Heart left ventricle (tissue), 13 donors: Measurements from ENCODE around the gene CNN3.

Experiments used
- CTCF ChIP-seq, 12 donors: fragments of 200-600 bp; sonication (generic) in 4 of 12; IDR thresholded peaks; one replicate each; pipeline versions ENCODE4 v1.5.0 to v1.8.0; 2018 to 2022; ENCODE audit warnings: antibody characterized with exemption in 12 of 12, mild to moderate bottlenecking in 5 of 12
- POLR2A ChIP-seq, 2 donors: fragments of 450-650 bp; IDR thresholded peaks; one replicate each; pipeline ENCODE4 v1.6.1; 2017; ENCODE audit warnings: antibody characterized with exemption in 2 of 2, mild to moderate bottlenecking in 2 of 2, moderate library complexity in 2 of 2
- donor health status: ischemic (EF 13 %, LVEDD 7.1; RV severe dilation, severe dysfunction).
- donor health status: DM: no; HTN: yes; CAD: no.
- donor health status: DM: no; HTN: no; CAD: no.
- donor health status: ischemic (EF 25% LVEDD 6.9; RV normal size, moderate dysfunction).
- donor health status: ischemic (EF 25% LVEDD 5.7; RV mildly dilated, moderate dysfunction).
- donor health status: ischemic (EF 35%, LVEDD 5.7; RV mildly dilated, moderate dysfunction).
- donor health status: nonischemic (EF 11% LVEDD 7.7; RV severe dilation, severe dysfunction).
- donor health status: DM: yes; HTN: yes; CAD: no.
- donor health status: PGD.
- donor health status: ischemic (EF 29% LVEDD 5.4; RV normal size, mild dysfunction).
- donor health status: nonischemic (EF 23%, LVEDD 6.1; RV moderate dilation, normal function).

GRCh38 chr1:94951509-94952208, 24.7 kb upstream of the CNN3 start:
- TF ChIP-seq CTCF (IDR thresholded peaks at IDR 0.05) = no peak
- no peak for TF ChIP-seq POLR2A (IDR thresholded peaks at IDR 0.05)
